Gastrocnemius medialis (tissue), 4 donors: ENCODE measurements around the gene BICD2.

ENCODE experiments used
- POLR2A ChIP-seq, 2 donors: fragments of 450-650 bp; IDR thresholded peaks; one replicate each; pipeline ENCODE4 v1.6.1; 2017; ENCODE audit warnings: antibody characterized with exemption in 2 of 2, mild to moderate bottlenecking in 2 of 2, moderate library complexity in 2 of 2
- TF ChIP-seq, protein P1 (sequence below), 5 experiments: fragments of 450-650 bp in 3 of 5; fragments of 200-600 bp in 2 of 5; sonication (generic) in 2 of 5; IDR thresholded peaks in 4 of 5; conservative IDR thresholded peaks in 1 of 5; 1 replicate in 4 of 5; 2 replicates in 1 of 5; pipeline ENCODE4 v1.5.1; 2016 to 2019; ENCODE audit warnings: antibody characterized with exemption in 5 of 5, mild to moderate bottlenecking in 3 of 5, moderate library complexity in 3 of 5

GRCh38 chr9:92727716-92728700, 36.6 kb downstream of the BICD2 start:
- TF ChIP-seq, protein P1, sequence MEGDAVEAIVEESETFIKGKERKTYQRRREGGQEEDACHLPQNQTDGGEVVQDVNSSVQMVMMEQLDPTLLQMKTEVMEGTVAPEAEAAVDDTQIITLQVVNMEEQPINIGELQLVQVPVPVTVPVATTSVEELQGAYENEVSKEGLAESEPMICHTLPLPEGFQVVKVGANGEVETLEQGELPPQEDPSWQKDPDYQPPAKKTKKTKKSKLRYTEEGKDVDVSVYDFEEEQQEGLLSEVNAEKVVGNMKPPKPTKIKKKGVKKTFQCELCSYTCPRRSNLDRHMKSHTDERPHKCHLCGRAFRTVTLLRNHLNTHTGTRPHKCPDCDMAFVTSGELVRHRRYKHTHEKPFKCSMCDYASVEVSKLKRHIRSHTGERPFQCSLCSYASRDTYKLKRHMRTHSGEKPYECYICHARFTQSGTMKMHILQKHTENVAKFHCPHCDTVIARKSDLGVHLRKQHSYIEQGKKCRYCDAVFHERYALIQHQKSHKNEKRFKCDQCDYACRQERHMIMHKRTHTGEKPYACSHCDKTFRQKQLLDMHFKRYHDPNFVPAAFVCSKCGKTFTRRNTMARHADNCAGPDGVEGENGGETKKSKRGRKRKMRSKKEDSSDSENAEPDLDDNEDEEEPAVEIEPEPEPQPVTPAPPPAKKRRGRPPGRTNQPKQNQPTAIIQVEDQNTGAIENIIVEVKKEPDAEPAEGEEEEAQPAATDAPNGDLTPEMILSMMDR (IDR thresholded peaks at IDR 0.05 in 4 of 5, conservative IDR thresholded peaks at IDR 0.05 in 1 of 5): no peak
- TF ChIP-seq POLR2A (IDR thresholded peaks at IDR 0.05): no peak
